B cell (primary cell): Measurements from ENCODE around the gene MPC2. TPM values are rescaled to one million over a fixed set of nuclear protein-coding genes. Genes with fewer than 3 reads are reported as not detected.

Source experiments
- ATAC-seq: fragments of 200-7000 bp; cut with Tn5 transposase; one replicate; pipeline ENCODE4 v1.10.0; 2021; ENCODE audit warnings: low read depth, mild to moderate bottlenecking, moderate number of reproducible peaks, moderate library complexity
- CTCF ChIA-PET: fragments of 350-600 bp; sonication (Branson Sonifier 250); formaldehyde crosslinking; loops from one replicate; lab custom pipeline; 2021; ENCODE audit warnings: antibody characterized with exemption, inconsistent platforms; lab: Charles Lee
- POLR2A ChIA-PET: fragments of 350-600 bp; sonication (Branson Sonifier 250); formaldehyde crosslinking; loops from one replicate; lab custom pipeline; 2021; ENCODE audit warnings: antibody characterized with exemption; lab: Charles Lee
- DNase-seq: peaks from one replicate; pipeline ENCODE4 v3.0.0; 2013
- H2AFZ ChIP-seq: 2 replicates; pipeline ENCODE4 v1.6.1; 2012; ENCODE audit warnings: mild to moderate bottlenecking, low read depth, low read length; ENCODE audit not compliant: insufficient read depth, poor library complexity, severe bottlenecking
- H3K27ac ChIP-seq, 2 donors: 1 replicate in 1 of 2; 2 replicates in 1 of 2; pipeline ENCODE4 v1.5.1; 2012 to 2013; ENCODE audit warnings: low read length in 2 of 2, mild to moderate bottlenecking in 2 of 2, moderate library complexity in 1 of 2
- H3K27me3 ChIP-seq, 4 experiments: fragments of 200-600 bp in 1 of 4; sonication (generic) in 1 of 4; replicated peaks in 1 of 4; 1 replicate in 2 of 4; 2 replicates in 2 of 4; pipeline versions ENCODE4 v1.6.1 to v1.7.0; 2013 to 2016; ENCODE audit warnings: low read length in 3 of 4, mild to moderate bottlenecking in 2 of 4, mixed read lengths in 1 of 4, moderate library complexity in 1 of 4; ENCODE audit not compliant: insufficient read depth in 4 of 4, control insufficient read depth in 3 of 4; ENCODE audit errors: control extremely low read depth in 1 of 4
- H3K36me3 ChIP-seq, 2 experiments: replicated peaks in 1 of 2; 1 replicate in 1 of 2; 2 replicates in 1 of 2; pipeline versions ENCODE4 v1.6.1 to v1.7.1; 2013; ENCODE audit warnings: low read length in 1 of 2; ENCODE audit not compliant: insufficient read depth in 2 of 2, control insufficient read depth in 1 of 2; ENCODE audit errors: control extremely low read depth in 1 of 2, extremely low read depth in 1 of 2
- H3K4me1 ChIP-seq, 2 donors: fragments of 200-600 bp in 1 of 2; sonication (generic) in 1 of 2; 1 replicate in 1 of 2; 2 replicates in 1 of 2; pipeline versions ENCODE4 v1.5.1 to v1.6.1; 2013 to 2017; ENCODE audit warnings: low read length in 2 of 2; ENCODE audit not compliant: control insufficient read depth in 2 of 2, insufficient read depth in 2 of 2
- H3K4me2 ChIP-seq: replicated peaks from 2 replicates; pipeline ENCODE3; 2012; ENCODE audit warnings: mild to moderate bottlenecking, low read depth, low read length; ENCODE audit not compliant: poor library complexity, severe bottlenecking
- H3K4me3 ChIP-seq, 5 experiments: fragments of 200-600 bp in 1 of 5; sonication (generic) in 1 of 5; 1 replicate in 3 of 5; 2 replicates in 2 of 5; pipeline versions ENCODE4 v1.5.1 to v1.7.0; 2011 to 2016; ENCODE audit warnings: low read length in 4 of 5, mild to moderate bottlenecking in 4 of 5, low read depth in 2 of 5, control low read depth in 1 of 5, moderate library complexity in 1 of 5; ENCODE audit not compliant: insufficient read depth in 1 of 5; ENCODE audit errors: control extremely low read depth in 1 of 5, extremely low read depth in 1 of 5
- H3K79me2 ChIP-seq: fragments of 200-600 bp; sonication (generic); one replicate; pipeline ENCODE4 v1.6.0; 2016; ENCODE audit warnings: low read length; ENCODE audit not compliant: control insufficient read depth, insufficient read depth
- H3K9ac ChIP-seq: fragments of 200-600 bp; sonication (generic); 2 replicates; pipeline ENCODE4 v1.6.1; 2017; ENCODE audit warnings: mild to moderate bottlenecking, low read length, moderate library complexity
- H3K9me3 ChIP-seq, 3 donors: one replicate each; pipeline versions ENCODE4 v1.6.1 to v1.7.1; 2013; ENCODE audit warnings: low read length in 2 of 3; ENCODE audit not compliant: control insufficient read depth in 2 of 3, insufficient read depth in 1 of 3; ENCODE audit errors: control extremely low read depth in 1 of 3
- H4K20me1 ChIP-seq: 2 replicates; pipeline ENCODE4 v1.6.0; 2012; ENCODE audit warnings: mild to moderate bottlenecking, low read length; ENCODE audit not compliant: insufficient read depth, control insufficient read depth, poor library complexity, severe bottlenecking
- H3K27ac Mint-ChIP-seq: one replicate; pipeline ENCODE4 v1.8.0; 2021; ENCODE audit warnings: mixed read lengths
- H3K27me3 Mint-ChIP-seq: one replicate; pipeline ENCODE4 v1.8.0; 2021; ENCODE audit warnings: mixed read lengths
- H3K4me1 Mint-ChIP-seq: one replicate; pipeline ENCODE4 v1.8.0; 2021; ENCODE audit warnings: mixed read lengths
- H3K4me3 Mint-ChIP-seq: one replicate; pipeline ENCODE4 v1.8.0; 2021; ENCODE audit warnings: mixed read lengths
- H3K9me3 Mint-ChIP-seq: one replicate; pipeline ENCODE4 v1.8.0; 2022; ENCODE audit warnings: mixed read lengths; ENCODE audit not compliant: insufficient read depth
- EZH2 ChIP-seq: IDR thresholded peaks from 2 replicates; pipeline ENCODE4 v1.6.1; 2012; ENCODE audit warnings: borderline replicate concordance, low read depth, mild to moderate bottlenecking, moderate library complexity, low read length; ENCODE audit not compliant: insufficient read depth, poor library complexity, severe bottlenecking
- WGBS: methylation state at CpG from one replicate; pipeline ENCODE4 v1.1.5; 2013; ENCODE audit warnings: missing lambda C conversion rate; ENCODE audit not compliant: insufficient coverage; 5-methylcytosine and 5-hydroxymethylcytosine counted together
- intact Hi-C: fragments of 100-400 bp; cut with micrococcal nuclease; formaldehyde crosslinking; loops from one replicate; pipeline ENCODE4 v1.10.0; 2022
- polyA plus RNA-seq: library from polyadenylated mRNA; depleted of rRNA; stranded (reverse); fragments of >200 nt; gene quantifications from 2 replicates; pipeline ENCODE4 v1.2.3, GENCODE V29; 2012
- total RNA-seq, 2 donors: library from RNA; stranded (reverse); fragments of 120-200 nt in 1 of 2; gene quantifications; 1 replicate in 1 of 2; 2 replicates in 1 of 2; pipeline versions ENCODE4 v1.2.3 to v1.2.4, GENCODE V29; 2013 to 2022
- TF ChIP-seq, protein P1 (sequence below): fragments of 200-600 bp; IDR thresholded peaks from one replicate; pipeline ENCODE4 v1.8.0; 2022; ENCODE audit warnings: antibody characterized with exemption, mild to moderate bottlenecking

Gene MPC2
- total and polyA plus RNA-seq, 2 donors (not counting 1 experiment from before 2014, with no cell fraction given): 16.4 to 17.5 TPM

GRCh38 chr1:167899253-167899681 is 37.6 kb downstream of the MPC2 start:
- H3K4me3 ChIP-seq: no peak overlapping the region
- CTCF ChIA-PET: no interaction called here
- ATAC-seq (no peak), DNase-seq (no peak)
- intact Hi-C loops: no loop called here
- no peaks in the 10 kb centered on the region for H3K79me2 ChIP-seq
- H3K27ac ChIP-seq: no peak overlapping the region
- no peak overlapping the region for H3K4me2 ChIP-seq
- no peak overlapping the region for H3K27ac Mint-ChIP-seq
- no peaks in the 10 kb centered on the region for H3K4me1 ChIP-seq
- WGBS: 71% methylated on average over 4 of the region's 4 CpGs
- no peaks in the 10 kb centered on the region for H3K27me3 ChIP-seq
- peaks cover 2% of the 10 kb centered on the region for H3K4me1 Mint-ChIP-seq
- H4K20me1 ChIP-seq: no peaks in the 10 kb centered on the region
- no peaks in the 10 kb centered on the region for H3K27me3 Mint-ChIP-seq
- no peak overlapping the region for H2AFZ ChIP-seq
- TF ChIP-seq, protein P1, sequence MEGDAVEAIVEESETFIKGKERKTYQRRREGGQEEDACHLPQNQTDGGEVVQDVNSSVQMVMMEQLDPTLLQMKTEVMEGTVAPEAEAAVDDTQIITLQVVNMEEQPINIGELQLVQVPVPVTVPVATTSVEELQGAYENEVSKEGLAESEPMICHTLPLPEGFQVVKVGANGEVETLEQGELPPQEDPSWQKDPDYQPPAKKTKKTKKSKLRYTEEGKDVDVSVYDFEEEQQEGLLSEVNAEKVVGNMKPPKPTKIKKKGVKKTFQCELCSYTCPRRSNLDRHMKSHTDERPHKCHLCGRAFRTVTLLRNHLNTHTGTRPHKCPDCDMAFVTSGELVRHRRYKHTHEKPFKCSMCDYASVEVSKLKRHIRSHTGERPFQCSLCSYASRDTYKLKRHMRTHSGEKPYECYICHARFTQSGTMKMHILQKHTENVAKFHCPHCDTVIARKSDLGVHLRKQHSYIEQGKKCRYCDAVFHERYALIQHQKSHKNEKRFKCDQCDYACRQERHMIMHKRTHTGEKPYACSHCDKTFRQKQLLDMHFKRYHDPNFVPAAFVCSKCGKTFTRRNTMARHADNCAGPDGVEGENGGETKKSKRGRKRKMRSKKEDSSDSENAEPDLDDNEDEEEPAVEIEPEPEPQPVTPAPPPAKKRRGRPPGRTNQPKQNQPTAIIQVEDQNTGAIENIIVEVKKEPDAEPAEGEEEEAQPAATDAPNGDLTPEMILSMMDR: no peak
- no peak for TF ChIP-seq EZH2
- no peaks in the 10 kb centered on the region for H3K9me3 ChIP-seq
- no peak overlapping the region for H3K4me3 Mint-ChIP-seq
- H3K36me3 ChIP-seq: no peaks in the 10 kb centered on the region
- no peak overlapping the region for H3K9ac ChIP-seq
- POLR2A ChIA-PET: no interaction called here
- H3K9me3 Mint-ChIP-seq: no peaks in the 10 kb centered on the region

GRCh38 chr1:167898578-167899222 is 38.2 kb downstream of the MPC2 start:
- no peaks in the 10 kb centered on the region for H4K20me1 ChIP-seq
- no peaks in the 10 kb centered on the region for H3K4me1 ChIP-seq
- ChIA-PET CTCF (no interaction called here), POLR2A (no interaction called here)
- no peak overlapping the region for H2AFZ ChIP-seq
- Mint-ChIP-seq H3K9me3 (no peaks in the 10 kb centered on the region), H3K27me3 (no peaks in the 10 kb centered on the region), H3K27ac (no peak overlapping the region), H3K4me3 (no peak overlapping the region), H3K4me1 (peaks cover 2% of the 10 kb centered on the region)
- no peak overlapping the region for H3K4me3 ChIP-seq
- TF ChIP-seq EZH2: no peak
- no peak overlapping the region for H3K4me2 ChIP-seq
- ATAC-seq: no peak
- H3K9me3 ChIP-seq: no peaks in the 10 kb centered on the region
- WGBS: 97% methylated on average over 6 of the region's 9 CpGs
- no peaks in the 10 kb centered on the region for H3K27me3 ChIP-seq
- H3K79me2 ChIP-seq: no peaks in the 10 kb centered on the region
- no peak overlapping the region for H3K9ac ChIP-seq
- H3K36me3 ChIP-seq: no peaks in the 10 kb centered on the region
- DNase-seq: no peak
- intact Hi-C loops: no loop called here
- H3K27ac ChIP-seq: no peak overlapping the region
